ENCODE measurements around the gene SELENOV.

Gene SELENOV

DNA sequence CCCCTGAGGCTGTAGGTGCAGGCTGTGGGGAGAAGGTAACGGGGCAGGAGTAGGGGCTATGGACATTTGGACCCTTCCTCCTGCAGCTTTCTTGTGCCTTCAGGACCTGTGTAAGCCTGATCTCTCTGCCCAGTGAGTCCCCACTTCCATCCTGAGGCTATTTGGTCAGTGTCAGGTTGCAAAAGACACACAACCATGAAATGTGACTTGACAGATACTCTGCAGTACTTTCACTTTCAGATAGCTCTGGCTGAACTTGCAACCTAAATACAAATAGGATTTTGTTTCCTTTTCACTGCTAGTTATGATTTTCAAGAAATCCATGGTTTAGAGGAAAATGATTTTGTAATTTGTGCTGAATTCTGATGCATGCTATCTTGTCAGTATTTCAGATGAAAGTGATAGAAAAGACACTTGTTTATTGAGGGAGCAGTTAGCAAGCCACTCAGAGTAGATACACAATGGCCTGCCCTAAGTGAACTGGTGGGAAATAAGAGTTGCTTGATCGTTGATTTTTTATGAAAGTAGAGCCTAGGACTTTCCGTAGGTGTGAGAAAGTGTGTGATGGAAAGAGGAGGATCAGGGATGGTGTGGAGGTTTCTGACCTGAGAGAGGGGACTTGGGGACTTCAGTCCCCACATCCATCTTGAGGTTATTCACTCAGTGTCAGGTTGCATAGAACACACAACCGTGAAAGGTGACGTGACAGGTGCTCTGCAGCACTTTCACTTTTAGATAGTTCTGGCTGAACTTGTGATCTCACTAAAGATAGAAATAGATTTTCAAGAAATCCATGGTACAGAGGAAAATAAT is 43.1 kb downstream of the SELENOV start:
- TF ChIP-seq, protein P1, sequence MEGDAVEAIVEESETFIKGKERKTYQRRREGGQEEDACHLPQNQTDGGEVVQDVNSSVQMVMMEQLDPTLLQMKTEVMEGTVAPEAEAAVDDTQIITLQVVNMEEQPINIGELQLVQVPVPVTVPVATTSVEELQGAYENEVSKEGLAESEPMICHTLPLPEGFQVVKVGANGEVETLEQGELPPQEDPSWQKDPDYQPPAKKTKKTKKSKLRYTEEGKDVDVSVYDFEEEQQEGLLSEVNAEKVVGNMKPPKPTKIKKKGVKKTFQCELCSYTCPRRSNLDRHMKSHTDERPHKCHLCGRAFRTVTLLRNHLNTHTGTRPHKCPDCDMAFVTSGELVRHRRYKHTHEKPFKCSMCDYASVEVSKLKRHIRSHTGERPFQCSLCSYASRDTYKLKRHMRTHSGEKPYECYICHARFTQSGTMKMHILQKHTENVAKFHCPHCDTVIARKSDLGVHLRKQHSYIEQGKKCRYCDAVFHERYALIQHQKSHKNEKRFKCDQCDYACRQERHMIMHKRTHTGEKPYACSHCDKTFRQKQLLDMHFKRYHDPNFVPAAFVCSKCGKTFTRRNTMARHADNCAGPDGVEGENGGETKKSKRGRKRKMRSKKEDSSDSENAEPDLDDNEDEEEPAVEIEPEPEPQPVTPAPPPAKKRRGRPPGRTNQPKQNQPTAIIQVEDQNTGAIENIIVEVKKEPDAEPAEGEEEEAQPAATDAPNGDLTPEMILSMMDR (IDR thresholded peaks at IDR 0.05; ENCODE audit: low read depth, low read length): no peak
- no peak overlapping the region for H3K4me3 ChIP-seq (ENCODE audit: low read depth, low read length)
- peaks cover 19% of the 10 kb centered on the region; the same call in 1 of the 2 replicates for H3K27me3 ChIP-seq
- no peaks in the 10 kb centered on the region for H3K4me1 ChIP-seq
- no peaks in the 10 kb centered on the region for H3K9me3 ChIP-seq
- H3K36me3 ChIP-seq: no peaks in the 10 kb centered on the region
- no peak for DNase-seq

DNA sequence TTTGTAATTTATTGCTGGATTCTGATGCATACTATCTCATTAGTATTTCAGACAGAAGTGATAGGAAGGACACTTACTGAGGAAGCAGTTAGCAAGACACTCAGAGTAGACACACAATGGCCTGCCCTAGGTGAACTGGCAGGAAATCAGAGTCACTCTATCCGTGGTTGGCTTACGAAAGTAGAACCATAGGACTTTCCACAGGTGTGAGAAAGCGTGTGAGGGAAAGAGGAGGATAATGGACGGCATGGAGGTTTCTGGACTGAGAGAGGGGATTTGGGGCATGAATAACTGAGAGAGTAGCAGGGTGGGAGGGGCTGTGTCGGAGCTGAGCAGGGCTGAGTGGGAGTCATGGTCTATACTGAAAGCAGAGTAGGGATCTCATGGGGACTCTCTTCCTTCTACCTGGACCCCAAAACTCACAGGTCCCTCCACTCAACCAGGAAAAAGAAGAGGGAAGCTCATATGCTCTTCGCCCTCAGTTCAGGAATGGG is 43.7 kb downstream of the SELENOV start:
- no peak for DNase-seq
- no peaks in the 10 kb centered on the region for H3K36me3 ChIP-seq
- TF ChIP-seq, protein P1 (IDR thresholded peaks at IDR 0.05; ENCODE audit: low read depth, low read length): no peak
- H3K4me3 ChIP-seq (ENCODE audit: low read depth, low read length): no peak overlapping the region
- peaks cover 14% of the 10 kb centered on the region; the same call in 1 of the 2 replicates for H3K27me3 ChIP-seq
- no peaks in the 10 kb centered on the region for H3K9me3 ChIP-seq
- H3K4me1 ChIP-seq: no peaks in the 10 kb centered on the region

DNA sequence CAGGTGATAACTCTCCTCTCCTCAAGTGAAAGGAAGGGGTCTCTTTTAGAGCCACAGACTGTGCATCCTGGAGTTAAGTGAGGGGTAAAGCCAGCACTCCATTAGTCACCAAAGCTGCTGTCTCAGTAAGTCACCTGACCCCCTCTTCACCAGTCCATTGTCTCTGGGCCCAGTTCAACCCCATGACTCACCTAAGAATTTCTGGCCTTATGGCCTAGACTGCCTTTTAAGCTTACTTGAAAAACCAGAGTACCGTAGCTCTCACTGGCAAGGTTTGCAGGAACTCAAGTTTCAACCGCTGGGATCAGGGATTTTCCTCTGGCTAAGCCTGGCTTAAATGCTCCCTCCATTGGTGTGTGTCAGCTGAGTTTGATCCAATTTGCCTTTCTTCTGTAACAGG is 48.5 kb downstream of the SELENOV start:
- no peak for DNase-seq
- Histone ChIP-seq H3K36me3 (no peaks in the 10 kb centered on the region), H3K4me3 (ENCODE audit: low read depth, low read length) (no peak overlapping the region), H3K27me3 (peaks cover 20% of the 10 kb centered on the region), H3K4me1 (no peaks in the 10 kb centered on the region), H3K9me3 (no peaks in the 10 kb centered on the region)
- TF ChIP-seq, protein P1 (IDR thresholded peaks at IDR 0.05; ENCODE audit: low read depth, low read length): no peak

DNA sequence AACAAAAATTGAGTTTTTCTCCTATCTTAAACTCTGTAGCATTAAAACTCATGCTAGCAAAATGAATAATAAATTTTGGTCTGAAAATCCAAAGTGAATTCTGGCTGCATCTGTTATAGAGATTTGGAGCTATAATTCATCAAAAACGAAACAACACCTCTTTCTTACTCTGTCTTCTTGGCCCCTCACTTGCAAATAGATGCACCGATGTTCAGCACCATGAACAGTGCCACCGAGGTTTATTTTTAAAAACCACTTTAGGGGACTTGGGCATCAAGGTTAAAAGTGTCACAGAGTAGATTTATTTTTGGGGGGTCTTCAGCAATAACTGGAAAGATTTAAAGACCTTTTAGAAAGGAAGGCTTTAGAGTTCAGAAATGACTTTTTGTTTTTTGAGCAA is 51.1 kb downstream of the SELENOV start:
- Histone ChIP-seq H3K27me3 (peaks cover 23% of the 10 kb centered on the region), H3K4me3 (ENCODE audit: low read depth, low read length) (no peak overlapping the region), H3K36me3 (no peaks in the 10 kb centered on the region), H3K9me3 (no peaks in the 10 kb centered on the region), H3K4me1 (no peaks in the 10 kb centered on the region)
- DNase-seq: no peak
- TF ChIP-seq, protein P1 (IDR thresholded peaks at IDR 0.05; ENCODE audit: low read depth, low read length): no peak

DNA sequence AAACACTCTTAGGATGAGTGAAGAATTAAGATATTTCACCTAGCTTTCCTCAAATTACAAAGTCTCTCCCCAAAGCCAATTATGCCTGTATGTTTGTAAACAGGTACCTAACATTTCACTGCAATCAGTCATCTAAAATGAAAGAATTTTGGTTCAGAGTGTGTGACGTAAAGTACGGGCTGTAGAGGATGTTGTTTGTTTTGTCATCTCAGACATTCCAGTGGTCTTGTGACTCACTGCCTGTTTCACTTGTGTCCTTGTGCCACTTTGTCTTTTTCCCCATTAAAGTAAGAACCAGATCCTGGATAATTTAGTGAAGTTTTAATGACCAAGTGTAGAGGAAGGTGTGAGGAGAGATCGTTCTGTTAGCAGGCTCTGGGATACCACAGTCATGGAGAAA is 53.7 kb downstream of the SELENOV start:
- Histone ChIP-seq H3K9me3 (no peaks in the 10 kb centered on the region), H3K36me3 (no peaks in the 10 kb centered on the region), H3K27me3 (peaks cover 17% of the 10 kb centered on the region), H3K4me1 (no peaks in the 10 kb centered on the region), H3K4me3 (ENCODE audit: low read depth, low read length) (no peak overlapping the region)
- no peak for DNase-seq
- TF ChIP-seq, protein P1 (IDR thresholded peaks at IDR 0.05; ENCODE audit: low read depth, low read length): no peak

Data from BE2C (cell line).